KMS-11 (cell line): ENCODE measurements around the gene RNF138.

Source experiments
- H2AFZ ChIP-seq: fragments of 200-600 bp; sonication (generic); 2 replicates; pipeline ENCODE4 v1.6.1; 2016; ENCODE audit warnings: antibody characterized with exemption, mixed run types, low read depth
- H3K27ac ChIP-seq: fragments of 200-600 bp; sonication (generic); 2 replicates; pipeline ENCODE4 v1.6.1; 2016; ENCODE audit warnings: mild to moderate bottlenecking, mixed run types
- H3K27me3 ChIP-seq: fragments of 200-600 bp; sonication (generic); 2 replicates; pipeline ENCODE4 v1.6.1; 2017; ENCODE audit warnings: mild to moderate bottlenecking, low read depth, mixed run types, moderate library complexity; ENCODE audit not compliant: insufficient read depth
- H3K36me3 ChIP-seq: fragments of 200-600 bp; sonication (generic); 2 replicates; pipeline ENCODE4 v1.6.1; 2017; ENCODE audit warnings: mild to moderate bottlenecking, mixed run types; ENCODE audit not compliant: insufficient read depth
- H3K4me1 ChIP-seq: fragments of 200-600 bp; sonication (generic); 2 replicates; pipeline ENCODE4 v1.6.1; 2016; ENCODE audit warnings: mild to moderate bottlenecking, low read depth, mixed run types; ENCODE audit not compliant: poor library complexity, severe bottlenecking
- H3K4me2 ChIP-seq: fragments of 200-600 bp; sonication (generic); 2 replicates; pipeline ENCODE4 v1.7.0; 2016; ENCODE audit warnings: mild to moderate bottlenecking, mixed run types
- H3K4me3 ChIP-seq: fragments of 200-600 bp; sonication (generic); IDR thresholded peaks from 2 replicates; pipeline ENCODE4 v1.6.1; 2017; ENCODE audit warnings: low read depth, low read length, mixed read lengths; ENCODE audit not compliant: insufficient read depth
- H3K79me2 ChIP-seq: fragments of 200-600 bp; sonication (generic); 2 replicates; pipeline ENCODE4 v1.6.1; 2016; ENCODE audit warnings: low read depth, mixed run types; ENCODE audit not compliant: insufficient read depth
- H3K9ac ChIP-seq: fragments of 200-600 bp; sonication (generic); 2 replicates; pipeline ENCODE4 v1.6.1; 2016; ENCODE audit warnings: mild to moderate bottlenecking, mixed run types
- H4K20me1 ChIP-seq: fragments of 200-600 bp; sonication (generic); 2 replicates; pipeline ENCODE4 v1.6.1; 2016; ENCODE audit warnings: mild to moderate bottlenecking, mixed run types; ENCODE audit not compliant: insufficient read depth
- CTCF ChIP-seq: fragments of 200-600 bp; sonication (generic); conservative IDR thresholded peaks from 2 replicates; pipeline ENCODE4 v1.6.1; 2017; ENCODE audit warnings: low read depth, mild to moderate bottlenecking, antibody characterized with exemption, low read length, moderate library complexity, mixed read lengths

Gene RNF138

GRCh38 chr18:32177530-32177929 lies 85.9 kb downstream of the RNF138 start:
- Histone ChIP-seq H3K9ac (no peak overlapping the region), H2AFZ (no peak overlapping the region), H3K4me2 (no peak overlapping the region), H3K27ac (no peak overlapping the region), H3K27me3 (no peaks in the 10 kb centered on the region), H3K4me3 (no peak overlapping the region), H3K79me2 (no peaks in the 10 kb centered on the region), H4K20me1 (no peaks in the 10 kb centered on the region), H3K4me1 (no peaks in the 10 kb centered on the region), H3K36me3 (no peaks in the 10 kb centered on the region)
- no peak for TF ChIP-seq CTCF
